Ishikawa (cell line): ENCODE results near the gene PIEZO1.

Experiments used
- CEBPB ChIP-seq: IDR thresholded peaks from 2 replicates; pipeline ENCODE4 v1.6.1; 2012
- CREB1 ChIP-seq: IDR thresholded peaks from 2 replicates; pipeline ENCODE4 v1.6.1; 2012; ENCODE audit warnings: low read depth
- EGR1 ChIP-seq: IDR thresholded peaks from 2 replicates; pipeline ENCODE4 v1.6.1; 2012
- EP300 ChIP-seq: IDR thresholded peaks from 2 replicates; pipeline ENCODE4 v1.6.1; 2012; ENCODE audit warnings: borderline replicate concordance
- FOXM1 ChIP-seq: IDR thresholded peaks from 2 replicates; pipeline ENCODE4 v1.6.1; 2012; ENCODE audit warnings: low read depth, borderline replicate concordance
- NFIC ChIP-seq: IDR thresholded peaks from 2 replicates; pipeline ENCODE4 v1.6.1; 2012
- RAD21 ChIP-seq: IDR thresholded peaks from 2 replicates; pipeline ENCODE4 v1.6.1; 2012; ENCODE audit warnings: low read depth
- TAF1 ChIP-seq: IDR thresholded peaks from 2 replicates; pipeline ENCODE4 v1.6.1; 2012; ENCODE audit warnings: low read depth, mild to moderate bottlenecking
- TCF12 ChIP-seq: IDR thresholded peaks from 2 replicates; pipeline ENCODE4 v1.6.1; 2012; ENCODE audit warnings: low read depth
- TEAD4 ChIP-seq: IDR thresholded peaks from 2 replicates; pipeline ENCODE4 v1.6.1; 2012
- YY1 ChIP-seq: IDR thresholded peaks from 2 replicates; pipeline ENCODE4 v1.6.1; 2012; ENCODE audit warnings: low read depth
- ZBTB7A ChIP-seq: IDR thresholded peaks from 2 replicates; pipeline ENCODE4 v1.6.1; 2012; ENCODE audit warnings: low read depth
- TF ChIP-seq, protein P1 (sequence below): IDR thresholded peaks from 2 replicates; pipeline ENCODE4 v1.6.1; 2012
- TF ChIP-seq, protein P2 (sequence below): IDR thresholded peaks from 2 replicates; pipeline ENCODE4 v1.6.1; 2012
- TF ChIP-seq, protein P3 (sequence below): IDR thresholded peaks from 2 replicates; pipeline ENCODE4 v1.6.1; 2012; ENCODE audit warnings: low read depth, mild to moderate bottlenecking

The PIEZO1 gene

DNA sequence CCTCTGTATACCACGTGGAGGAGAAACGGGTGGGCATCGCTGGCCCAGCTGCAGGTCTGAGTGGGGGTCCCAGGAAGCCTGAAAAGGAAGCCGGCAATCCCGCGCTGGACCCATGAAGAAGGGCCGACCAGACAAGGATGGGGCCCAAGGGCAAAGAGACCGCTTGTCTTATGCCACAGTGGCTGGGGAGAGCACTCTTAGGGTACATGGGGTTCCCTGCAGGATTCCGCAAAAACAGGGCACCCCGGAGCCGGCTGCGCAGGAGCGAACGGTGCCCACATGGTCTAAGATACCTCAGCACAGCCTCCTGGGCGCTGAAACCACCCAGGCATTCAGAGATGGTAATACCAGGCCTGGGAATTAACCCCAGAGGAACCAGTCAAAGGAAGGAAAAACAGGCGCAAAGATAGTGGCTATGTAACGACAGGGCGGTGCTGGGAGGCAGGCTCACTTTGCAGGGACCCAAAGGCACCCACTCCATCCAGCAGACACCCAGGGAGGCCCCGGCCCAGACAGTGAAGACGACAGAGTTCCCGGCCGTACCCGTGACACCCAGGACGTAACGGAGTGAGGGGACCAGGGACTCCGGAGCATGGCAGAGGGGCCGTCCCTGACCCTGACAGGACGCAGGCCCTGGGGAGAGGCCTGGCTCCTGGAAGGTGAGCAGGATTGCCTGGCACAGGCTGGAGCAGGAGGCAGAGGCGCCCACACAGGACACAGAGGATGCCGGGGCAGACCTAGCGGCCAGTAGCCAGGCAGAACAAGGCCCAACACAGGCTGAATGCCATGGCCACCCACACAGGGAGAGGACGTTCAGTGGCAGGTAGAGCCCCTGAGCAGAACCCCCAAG lies 10.3 kb downstream of the PIEZO1 start:
- no peak for TF ChIP-seq TCF12

DNA sequence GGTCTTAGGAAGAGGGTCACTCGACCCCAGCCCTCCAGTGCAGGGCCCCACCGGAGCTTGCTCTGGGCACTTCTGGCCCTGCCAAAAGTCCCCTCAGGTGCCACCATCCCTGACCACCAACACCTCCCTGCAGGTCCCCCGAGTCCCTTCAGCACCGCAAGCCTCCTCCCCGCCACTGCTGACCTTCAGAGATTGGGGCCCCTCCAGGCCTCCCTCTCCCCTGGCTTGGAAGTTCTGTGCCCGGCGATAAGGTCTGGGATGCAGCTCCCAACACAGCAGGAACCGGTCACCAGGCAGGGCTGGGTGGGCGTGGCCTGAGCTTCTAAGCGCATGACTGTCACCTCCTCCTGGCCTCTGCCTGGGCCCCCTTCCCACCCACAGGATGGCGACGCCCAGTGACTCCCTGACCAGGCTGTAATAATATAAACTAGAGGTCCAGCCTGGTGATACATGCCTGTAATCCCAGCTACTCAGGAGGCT lies 11.2 kb downstream of the PIEZO1 start:
- TF ChIP-seq YY1 (no peak), CEBPB (no peak), TEAD4 (no peak)
- TF ChIP-seq, protein P1, sequence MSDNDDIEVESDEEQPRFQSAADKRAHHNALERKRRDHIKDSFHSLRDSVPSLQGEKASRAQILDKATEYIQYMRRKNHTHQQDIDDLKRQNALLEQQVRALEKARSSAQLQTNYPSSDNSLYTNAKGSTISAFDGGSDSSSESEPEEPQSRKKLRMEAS, result no peak

DNA sequence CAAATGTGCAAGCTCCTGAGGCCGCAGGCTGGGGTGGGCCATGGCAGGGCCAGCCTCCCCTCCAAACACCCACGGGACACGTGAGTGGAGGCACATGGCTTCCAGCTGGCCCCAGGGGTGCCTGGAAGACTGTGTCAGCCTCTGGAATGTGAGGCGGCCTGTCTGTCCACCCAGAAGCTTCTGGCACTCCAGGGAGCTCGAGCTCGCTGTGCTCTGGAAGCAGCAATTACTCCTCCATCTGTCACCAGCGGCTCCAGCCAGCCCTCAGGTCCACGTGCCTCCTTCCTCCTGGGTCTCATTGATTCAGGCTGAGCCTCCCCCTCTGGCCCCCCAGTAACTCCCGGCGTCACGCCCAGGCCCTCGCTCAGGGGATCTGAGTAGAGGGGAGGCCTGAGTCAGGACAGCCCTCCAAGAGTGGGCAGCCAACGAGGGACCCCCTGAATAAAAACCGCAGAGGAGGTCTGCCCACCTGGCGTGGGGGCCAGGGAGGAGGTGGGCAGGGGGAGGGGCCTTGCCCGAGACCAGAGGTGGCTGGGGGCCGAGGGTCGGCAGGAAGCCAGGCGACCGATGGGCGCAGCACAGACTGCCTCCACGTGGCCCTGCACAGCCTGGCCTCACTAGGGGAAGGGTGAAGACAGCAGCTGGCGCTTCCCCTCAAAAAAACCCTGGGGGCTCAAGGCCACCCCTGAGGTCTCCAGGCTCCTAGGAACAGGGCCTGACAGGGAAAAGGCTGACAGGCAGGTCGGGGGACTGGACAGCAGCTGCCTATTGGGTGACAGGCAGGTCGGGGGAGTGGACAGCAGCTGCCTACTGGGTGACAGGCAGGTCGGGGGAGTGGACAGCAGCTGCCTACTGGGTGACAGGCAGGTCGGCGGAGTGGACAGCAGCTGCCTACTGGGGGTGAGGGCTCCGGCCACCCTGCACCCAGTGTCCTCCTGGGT lies 11.9 kb downstream of the PIEZO1 start:
- TF ChIP-seq ZBTB7A (peak; percentile 91), YY1 (peak; percentile 68; the same call in 1 of the 2 replicates), FOXM1 (0 out of 2 replicates have a peak, but pooled peaks have one; percentile 13), CREB1 (no peak), TCF12 (peak; percentile 91), RAD21 (no peak), CEBPB (no peak), EP300 (peak; percentile 77; the same call in 1 of the 2 replicates), TEAD4 (peak; percentile 93), NFIC (peak; percentile 83), TAF1 (no peak), EGR1 (peak; percentile 40)
- TF ChIP-seq, protein P1, result peak; percentile 92
- TF ChIP-seq, protein P2, sequence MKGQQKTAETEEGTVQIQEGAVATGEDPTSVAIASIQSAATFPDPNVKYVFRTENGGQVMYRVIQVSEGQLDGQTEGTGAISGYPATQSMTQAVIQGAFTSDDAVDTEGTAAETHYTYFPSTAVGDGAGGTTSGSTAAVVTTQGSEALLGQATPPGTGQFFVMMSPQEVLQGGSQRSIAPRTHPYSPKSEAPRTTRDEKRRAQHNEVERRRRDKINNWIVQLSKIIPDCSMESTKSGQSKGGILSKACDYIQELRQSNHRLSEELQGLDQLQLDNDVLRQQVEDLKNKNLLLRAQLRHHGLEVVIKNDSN, result peak; percentile 79
- TF ChIP-seq, protein P3, sequence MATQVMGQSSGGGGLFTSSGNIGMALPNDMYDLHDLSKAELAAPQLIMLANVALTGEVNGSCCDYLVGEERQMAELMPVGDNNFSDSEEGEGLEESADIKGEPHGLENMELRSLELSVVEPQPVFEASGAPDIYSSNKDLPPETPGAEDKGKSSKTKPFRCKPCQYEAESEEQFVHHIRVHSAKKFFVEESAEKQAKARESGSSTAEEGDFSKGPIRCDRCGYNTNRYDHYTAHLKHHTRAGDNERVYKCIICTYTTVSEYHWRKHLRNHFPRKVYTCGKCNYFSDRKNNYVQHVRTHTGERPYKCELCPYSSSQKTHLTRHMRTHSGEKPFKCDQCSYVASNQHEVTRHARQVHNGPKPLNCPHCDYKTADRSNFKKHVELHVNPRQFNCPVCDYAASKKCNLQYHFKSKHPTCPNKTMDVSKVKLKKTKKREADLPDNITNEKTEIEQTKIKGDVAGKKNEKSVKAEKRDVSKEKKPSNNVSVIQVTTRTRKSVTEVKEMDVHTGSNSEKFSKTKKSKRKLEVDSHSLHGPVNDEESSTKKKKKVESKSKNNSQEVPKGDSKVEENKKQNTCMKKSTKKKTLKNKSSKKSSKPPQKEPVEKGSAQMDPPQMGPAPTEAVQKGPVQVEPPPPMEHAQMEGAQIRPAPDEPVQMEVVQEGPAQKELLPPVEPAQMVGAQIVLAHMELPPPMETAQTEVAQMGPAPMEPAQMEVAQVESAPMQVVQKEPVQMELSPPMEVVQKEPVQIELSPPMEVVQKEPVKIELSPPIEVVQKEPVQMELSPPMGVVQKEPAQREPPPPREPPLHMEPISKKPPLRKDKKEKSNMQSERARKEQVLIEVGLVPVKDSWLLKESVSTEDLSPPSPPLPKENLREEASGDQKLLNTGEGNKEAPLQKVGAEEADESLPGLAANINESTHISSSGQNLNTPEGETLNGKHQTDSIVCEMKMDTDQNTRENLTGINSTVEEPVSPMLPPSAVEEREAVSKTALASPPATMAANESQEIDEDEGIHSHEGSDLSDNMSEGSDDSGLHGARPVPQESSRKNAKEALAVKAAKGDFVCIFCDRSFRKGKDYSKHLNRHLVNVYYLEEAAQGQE, result no peak

DNA sequence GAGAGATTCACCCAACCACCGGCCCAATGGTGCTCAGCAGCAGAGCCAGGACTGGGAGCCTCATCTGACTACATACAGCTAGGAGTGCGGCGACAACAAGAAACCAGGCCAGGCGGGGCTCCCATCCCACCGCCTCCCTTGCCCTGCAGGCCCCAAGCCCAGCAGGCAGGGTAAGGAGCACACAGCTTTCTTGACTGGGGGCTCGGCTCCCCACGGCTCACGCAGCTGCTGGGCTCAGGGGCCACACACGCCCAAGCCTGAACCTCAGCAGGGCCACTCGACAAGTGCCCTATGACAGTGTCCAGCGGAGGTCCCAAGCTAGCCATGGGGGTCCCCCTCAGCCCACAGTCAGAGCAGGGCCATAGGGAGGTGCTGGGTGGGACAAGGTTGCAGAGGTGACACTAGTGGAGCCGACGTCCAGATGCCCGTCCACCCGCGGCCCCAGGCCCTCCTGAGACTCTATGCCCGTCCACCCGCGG lies 13.7 kb downstream of the PIEZO1 start:
- TF ChIP-seq NFIC, result no peak
- TF ChIP-seq, protein P1, result no peak
- no peak for TF ChIP-seq RAD21
- TF ChIP-seq YY1, result no peak
- TF ChIP-seq EGR1, result no peak
- TF ChIP-seq TEAD4, result no peak
- TF ChIP-seq EP300, result no peak
- TF ChIP-seq, protein P2, result no peak
- TF ChIP-seq TAF1, result no peak
- no peak for TF ChIP-seq FOXM1
- TF ChIP-seq ZBTB7A, result no peak
- TF ChIP-seq CREB1, result no peak
- TF ChIP-seq TCF12, result no peak
- no peak for TF ChIP-seq CEBPB
- TF ChIP-seq, protein P3, result no peak
